ENCODE measurements around the gene SETD3. TPM values are rescaled to one million over a fixed set of nuclear protein-coding genes. Genes with fewer than 3 reads are reported as not detected.

Gene SETD3
- total RNA-seq, 4 donors from 2014 or later: 135 to 170 (median 148) TPM

DNA sequence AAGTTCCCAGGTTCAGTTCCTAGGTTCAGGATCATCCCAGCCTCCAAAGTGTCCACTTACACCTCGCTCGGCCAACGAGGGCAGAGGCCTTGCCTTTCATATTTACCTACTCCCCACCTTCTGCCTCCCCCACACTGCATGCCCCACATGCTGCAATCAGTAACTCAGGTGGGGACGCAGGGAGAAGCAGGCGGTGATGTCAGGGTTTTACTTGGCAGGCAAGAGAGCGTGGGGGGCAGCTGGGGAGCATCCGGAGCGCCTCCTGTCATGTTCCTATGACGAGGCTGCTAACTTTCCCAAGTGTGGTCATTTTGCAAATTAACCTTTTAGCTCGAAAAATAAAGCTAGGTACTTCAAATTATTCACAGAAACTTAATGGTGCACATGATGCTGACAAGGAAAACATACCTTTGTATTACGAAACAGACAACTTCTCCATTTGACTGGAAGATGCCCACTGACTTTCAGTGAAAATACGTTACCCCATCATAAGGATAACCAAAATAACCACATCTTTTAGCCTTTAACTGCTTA lies 53.8 kb downstream of the SETD3 start:
- peaks cover 0 to 53% (median 31%) of the 10 kb centered on the region in 4 donors for H3K36me3 ChIP-seq
- TF ChIP-seq POLR2A (IDR thresholded peaks at IDR 0.05; ENCODE audit: low read depth) (no peak), EP300 (IDR thresholded peaks at IDR 0.05) (no peak), POLR2AphosphoS5 (IDR thresholded peaks at IDR 0.05) (no peak)
- TF ChIP-seq, protein P1, sequence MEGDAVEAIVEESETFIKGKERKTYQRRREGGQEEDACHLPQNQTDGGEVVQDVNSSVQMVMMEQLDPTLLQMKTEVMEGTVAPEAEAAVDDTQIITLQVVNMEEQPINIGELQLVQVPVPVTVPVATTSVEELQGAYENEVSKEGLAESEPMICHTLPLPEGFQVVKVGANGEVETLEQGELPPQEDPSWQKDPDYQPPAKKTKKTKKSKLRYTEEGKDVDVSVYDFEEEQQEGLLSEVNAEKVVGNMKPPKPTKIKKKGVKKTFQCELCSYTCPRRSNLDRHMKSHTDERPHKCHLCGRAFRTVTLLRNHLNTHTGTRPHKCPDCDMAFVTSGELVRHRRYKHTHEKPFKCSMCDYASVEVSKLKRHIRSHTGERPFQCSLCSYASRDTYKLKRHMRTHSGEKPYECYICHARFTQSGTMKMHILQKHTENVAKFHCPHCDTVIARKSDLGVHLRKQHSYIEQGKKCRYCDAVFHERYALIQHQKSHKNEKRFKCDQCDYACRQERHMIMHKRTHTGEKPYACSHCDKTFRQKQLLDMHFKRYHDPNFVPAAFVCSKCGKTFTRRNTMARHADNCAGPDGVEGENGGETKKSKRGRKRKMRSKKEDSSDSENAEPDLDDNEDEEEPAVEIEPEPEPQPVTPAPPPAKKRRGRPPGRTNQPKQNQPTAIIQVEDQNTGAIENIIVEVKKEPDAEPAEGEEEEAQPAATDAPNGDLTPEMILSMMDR (IDR thresholded peaks at IDR 0.05): no peak
- H3K27ac ChIP-seq (replicated peaks in 1 of 4): no peak overlapping the region
- no peak overlapping the region for H3K4me3 ChIP-seq
- intact Hi-C loops (cut with DNase I): no loop called here
- no peaks in the 10 kb centered on the region for H3K27me3 ChIP-seq
- peaks cover 15 to 27% (median 21%) of the 10 kb centered on the region in 4 donors for H3K4me1 ChIP-seq
- no peak for DNase-seq (ENCODE audit: extremely low spot score)
- H3K9me3 ChIP-seq: peaks cover 0 to 7% (median 0%) of the 10 kb centered on the region in 4 donors
- 88% methylated on average over 12 of the region's 12 CpGs for WGBS

DNA sequence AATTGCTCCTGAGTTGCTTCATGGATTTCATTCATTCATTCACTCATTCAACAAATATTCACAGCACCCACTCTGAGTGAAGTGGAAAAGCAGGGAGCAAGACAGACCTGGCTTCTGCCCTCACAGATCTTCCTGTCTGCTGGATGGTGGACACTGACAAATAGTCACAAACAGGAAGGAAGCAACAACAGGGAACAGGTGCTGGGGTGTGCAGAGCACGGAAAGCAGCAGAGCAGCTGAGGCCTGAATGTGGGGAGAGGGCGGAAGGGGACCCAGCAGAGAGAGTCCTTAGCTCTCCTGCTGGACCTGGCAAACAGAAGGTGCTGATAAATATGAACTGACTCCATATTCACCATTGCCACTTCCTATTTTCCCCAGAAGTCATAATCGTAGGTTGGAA lies 54.4 kb downstream of the SETD3 start:
- WGBS: 88% methylated on average over 3 of the region's 3 CpGs
- Histone ChIP-seq H3K27ac (replicated peaks in 1 of 4) (no peak overlapping the region), H3K4me3 (no peak overlapping the region), H3K9me3 (peaks cover 0 to 7% (median 0%) of the 10 kb centered on the region in 4 donors), H3K4me1 (peaks cover 13 to 21% (median 15%) of the 10 kb centered on the region in 4 donors), H3K36me3 (peaks cover 0 to 53% (median 29%) of the 10 kb centered on the region in 4 donors), H3K27me3 (no peaks in the 10 kb centered on the region)
- no peak for TF ChIP-seq POLR2AphosphoS5 (IDR thresholded peaks at IDR 0.05)
- TF ChIP-seq, protein P1 (IDR thresholded peaks at IDR 0.05): no peak
- TF ChIP-seq POLR2A (IDR thresholded peaks at IDR 0.05; ENCODE audit: low read depth): no peak
- TF ChIP-seq EP300 (IDR thresholded peaks at IDR 0.05): no peak
- intact Hi-C loops (cut with DNase I): no loop called here
- DNase-seq (ENCODE audit: extremely low spot score): no peak

DNA sequence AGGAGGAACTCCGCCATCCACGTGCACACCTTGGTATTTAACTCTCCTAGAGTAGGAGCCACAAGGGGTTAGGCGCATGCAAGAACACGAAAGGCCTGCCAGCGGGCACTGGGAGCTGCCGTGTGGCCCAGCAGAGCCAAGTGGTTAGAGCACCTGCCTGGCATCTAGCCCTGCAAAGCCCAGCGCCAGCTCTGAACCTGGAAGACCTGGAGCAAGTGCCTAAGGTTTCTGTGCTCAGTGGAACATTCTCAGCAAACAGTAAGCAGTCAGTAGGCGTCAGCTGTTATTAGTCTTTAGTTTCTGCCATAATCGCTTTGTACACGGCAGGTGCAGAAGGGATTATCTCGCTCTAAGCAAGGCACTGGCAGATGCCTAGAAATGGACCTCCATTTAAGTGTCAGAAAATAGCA lies 55.4 kb downstream of the SETD3 start:
- peaks cover 0 to 7% (median 0%) of the 10 kb centered on the region in 4 donors for H3K9me3 ChIP-seq
- H3K36me3 ChIP-seq: peaks cover 0 to 53% (median 29%) of the 10 kb centered on the region in 4 donors
- DNase-seq (ENCODE audit: extremely low spot score): no peak
- intact Hi-C loops (cut with DNase I): no loop called here
- WGBS: 89% methylated on average over 11 of the region's 11 CpGs
- H3K27me3 ChIP-seq: no peaks in the 10 kb centered on the region
- H3K4me1 ChIP-seq: peaks cover 5 to 11% (median 5%) of the 10 kb centered on the region in 4 donors
- H3K27ac ChIP-seq (replicated peaks in 1 of 4): no peak overlapping the region
- H3K4me3 ChIP-seq: no peak overlapping the region
- TF ChIP-seq POLR2A (IDR thresholded peaks at IDR 0.05; ENCODE audit: low read depth) (no peak), EP300 (IDR thresholded peaks at IDR 0.05) (no peak), POLR2AphosphoS5 (IDR thresholded peaks at IDR 0.05) (no peak)
- TF ChIP-seq, protein P1 (IDR thresholded peaks at IDR 0.05): no peak

DNA sequence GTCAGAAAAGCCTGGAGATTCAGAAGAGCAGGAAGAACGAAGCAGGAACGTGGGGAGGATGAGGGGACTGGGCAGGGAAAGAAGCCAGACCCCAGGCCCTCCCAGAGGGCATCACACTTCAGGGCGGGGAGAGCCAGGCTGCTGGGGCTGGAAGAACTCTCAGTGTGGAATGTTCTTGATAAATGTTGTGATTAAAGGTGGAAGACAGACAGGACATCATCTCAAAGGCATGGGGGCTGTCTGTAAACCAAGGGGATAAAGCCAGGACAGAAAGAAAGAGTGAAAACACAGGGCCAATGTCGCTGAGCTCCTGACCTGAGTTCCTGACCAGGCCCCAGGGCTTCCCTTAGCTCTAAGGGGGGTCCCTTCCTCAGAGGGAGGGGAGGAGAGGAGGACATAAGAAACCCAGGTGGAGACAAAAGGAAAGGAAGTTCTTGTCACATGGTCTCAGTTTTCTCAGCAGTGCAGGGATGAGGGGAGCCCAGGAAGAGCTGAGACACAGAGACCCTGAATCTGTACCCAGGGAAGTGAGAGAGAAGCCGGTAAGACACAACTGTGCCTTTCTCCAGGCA lies 56.3 kb downstream of the SETD3 start:
- H3K4me3 ChIP-seq: no peak overlapping the region
- TF ChIP-seq POLR2A (IDR thresholded peaks at IDR 0.05; ENCODE audit: low read depth) (no peak), POLR2AphosphoS5 (IDR thresholded peaks at IDR 0.05) (no peak), EP300 (IDR thresholded peaks at IDR 0.05) (no peak)
- TF ChIP-seq, protein P1 (IDR thresholded peaks at IDR 0.05): no peak
- 77% methylated on average over 5 of the region's 5 CpGs for WGBS

More for the DNA sequence above, 56.3 kb downstream of the SETD3 start:
- no peak for DNase-seq (ENCODE audit: extremely low spot score)
- no peaks in the 10 kb centered on the region for H3K27me3 ChIP-seq
- peaks cover 0 to 7% (median 0%) of the 10 kb centered on the region in 4 donors for H3K9me3 ChIP-seq
- intact Hi-C loops (cut with DNase I): no loop called here
- peaks cover 0 to 45% (median 26%) of the 10 kb centered on the region in 4 donors for H3K36me3 ChIP-seq
- no peak overlapping the region for H3K27ac ChIP-seq (replicated peaks in 1 of 4)
- peaks cover 0 to 6% (median 0%) of the 10 kb centered on the region in 4 donors for H3K4me1 ChIP-seq
